A673 (cell line): ENCODE data around the gene KMT5B.

Source experiments
- EZH2 ChIP-seq: fragments of 200-600 bp; sonication (generic); IDR thresholded peaks from 2 replicates; pipeline ENCODE4 v1.6.1; 2017; ENCODE audit warnings: borderline replicate concordance, low read depth, mild to moderate bottlenecking, mixed read lengths, antibody characterized with exemption, low read length; ENCODE audit not compliant: poor library complexity, severe bottlenecking
- TF ChIP-seq, protein P1 (sequence below): fragments of 300-800, 200-600 bp; sonication (generic); conservative IDR thresholded peaks from 2 replicates; pipeline ENCODE4 v1.5.1; 2017; ENCODE audit warnings: low read depth, mild to moderate bottlenecking, antibody characterized with exemption, low read length, moderate library complexity, mixed read lengths

DNA sequence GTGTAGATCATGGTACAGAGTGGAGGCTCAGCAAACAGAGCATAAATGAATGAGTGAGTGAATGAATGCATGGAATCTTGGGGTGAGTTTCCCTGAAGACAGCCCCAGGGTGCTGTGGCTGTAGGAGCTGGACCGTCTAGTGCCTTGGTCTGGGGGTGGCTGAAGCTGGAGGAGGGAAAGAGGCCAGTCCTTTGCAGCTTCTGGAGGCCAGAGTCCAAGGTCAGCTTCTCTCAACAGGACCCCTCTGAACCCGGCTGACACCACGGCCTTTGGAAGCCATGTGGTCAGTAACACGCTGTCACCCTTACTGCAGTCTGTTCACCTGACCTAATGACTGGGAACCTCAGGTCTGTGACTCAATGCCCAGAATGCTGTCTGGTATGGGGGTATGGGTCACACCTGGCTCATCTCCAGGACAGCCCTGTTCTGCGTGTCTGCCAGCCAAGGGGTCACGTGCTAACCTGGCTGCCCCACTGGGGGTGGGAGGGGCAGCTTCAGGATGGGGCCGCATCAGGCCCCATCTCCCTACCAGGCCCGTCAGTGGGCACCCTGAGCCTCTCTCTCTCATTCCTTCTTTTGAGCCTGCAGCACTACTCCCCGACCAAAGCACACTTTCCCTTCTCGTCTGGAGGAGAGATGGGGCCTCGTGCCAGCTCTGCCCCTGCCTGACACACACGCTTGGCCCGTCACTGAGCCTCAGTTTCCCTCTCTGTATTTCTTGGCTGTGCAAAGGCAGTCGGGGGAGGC, 67.8 kb downstream of the KMT5B start:
- TF ChIP-seq, protein P1, sequence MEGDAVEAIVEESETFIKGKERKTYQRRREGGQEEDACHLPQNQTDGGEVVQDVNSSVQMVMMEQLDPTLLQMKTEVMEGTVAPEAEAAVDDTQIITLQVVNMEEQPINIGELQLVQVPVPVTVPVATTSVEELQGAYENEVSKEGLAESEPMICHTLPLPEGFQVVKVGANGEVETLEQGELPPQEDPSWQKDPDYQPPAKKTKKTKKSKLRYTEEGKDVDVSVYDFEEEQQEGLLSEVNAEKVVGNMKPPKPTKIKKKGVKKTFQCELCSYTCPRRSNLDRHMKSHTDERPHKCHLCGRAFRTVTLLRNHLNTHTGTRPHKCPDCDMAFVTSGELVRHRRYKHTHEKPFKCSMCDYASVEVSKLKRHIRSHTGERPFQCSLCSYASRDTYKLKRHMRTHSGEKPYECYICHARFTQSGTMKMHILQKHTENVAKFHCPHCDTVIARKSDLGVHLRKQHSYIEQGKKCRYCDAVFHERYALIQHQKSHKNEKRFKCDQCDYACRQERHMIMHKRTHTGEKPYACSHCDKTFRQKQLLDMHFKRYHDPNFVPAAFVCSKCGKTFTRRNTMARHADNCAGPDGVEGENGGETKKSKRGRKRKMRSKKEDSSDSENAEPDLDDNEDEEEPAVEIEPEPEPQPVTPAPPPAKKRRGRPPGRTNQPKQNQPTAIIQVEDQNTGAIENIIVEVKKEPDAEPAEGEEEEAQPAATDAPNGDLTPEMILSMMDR = no peak
- no peak for TF ChIP-seq EZH2
